B cell (primary cell): ENCODE data around the gene ZBTB7A. TPM values are rescaled to one million over a fixed set of nuclear protein-coding genes. Genes with fewer than 3 reads are reported as not detected.

Experiments used
- ATAC-seq: fragments of 200-7000 bp; cut with Tn5 transposase; one replicate; pipeline ENCODE4 v1.10.0; 2021; ENCODE audit warnings: low read depth, mild to moderate bottlenecking, moderate number of reproducible peaks, moderate library complexity
- CTCF ChIA-PET: fragments of 350-600 bp; sonication (Branson Sonifier 250); formaldehyde crosslinking; loops from one replicate; lab custom pipeline; 2021; ENCODE audit warnings: antibody characterized with exemption, inconsistent platforms; lab: Charles Lee
- POLR2A ChIA-PET: fragments of 350-600 bp; sonication (Branson Sonifier 250); formaldehyde crosslinking; loops from one replicate; lab custom pipeline; 2021; ENCODE audit warnings: antibody characterized with exemption; lab: Charles Lee
- DNase-seq: peaks from one replicate; pipeline ENCODE4 v3.0.0; 2013
- H2AFZ ChIP-seq: 2 replicates; pipeline ENCODE4 v1.6.1; 2012; ENCODE audit warnings: mild to moderate bottlenecking, low read depth, low read length; ENCODE audit not compliant: insufficient read depth, poor library complexity, severe bottlenecking
- H3K27ac ChIP-seq, 2 donors: 1 replicate in 1 of 2; 2 replicates in 1 of 2; pipeline ENCODE4 v1.5.1; 2012 to 2013; ENCODE audit warnings: low read length in 2 of 2, mild to moderate bottlenecking in 2 of 2, moderate library complexity in 1 of 2
- H3K27me3 ChIP-seq, 4 experiments: fragments of 200-600 bp in 1 of 4; sonication (generic) in 1 of 4; replicated peaks in 1 of 4; 1 replicate in 2 of 4; 2 replicates in 2 of 4; pipeline versions ENCODE4 v1.6.1 to v1.7.0; 2013 to 2016; ENCODE audit warnings: low read length in 3 of 4, mild to moderate bottlenecking in 2 of 4, mixed read lengths in 1 of 4, moderate library complexity in 1 of 4; ENCODE audit not compliant: insufficient read depth in 4 of 4, control insufficient read depth in 3 of 4; ENCODE audit errors: control extremely low read depth in 1 of 4
- H3K36me3 ChIP-seq, 2 experiments: replicated peaks in 1 of 2; 1 replicate in 1 of 2; 2 replicates in 1 of 2; pipeline versions ENCODE4 v1.6.1 to v1.7.1; 2013; ENCODE audit warnings: low read length in 1 of 2; ENCODE audit not compliant: insufficient read depth in 2 of 2, control insufficient read depth in 1 of 2; ENCODE audit errors: control extremely low read depth in 1 of 2, extremely low read depth in 1 of 2
- H3K4me1 ChIP-seq, 2 donors: fragments of 200-600 bp in 1 of 2; sonication (generic) in 1 of 2; 1 replicate in 1 of 2; 2 replicates in 1 of 2; pipeline versions ENCODE4 v1.5.1 to v1.6.1; 2013 to 2017; ENCODE audit warnings: low read length in 2 of 2; ENCODE audit not compliant: control insufficient read depth in 2 of 2, insufficient read depth in 2 of 2
- H3K4me2 ChIP-seq: replicated peaks from 2 replicates; pipeline ENCODE3; 2012; ENCODE audit warnings: mild to moderate bottlenecking, low read depth, low read length; ENCODE audit not compliant: poor library complexity, severe bottlenecking
- H3K4me3 ChIP-seq, 5 experiments: fragments of 200-600 bp in 1 of 5; sonication (generic) in 1 of 5; 1 replicate in 3 of 5; 2 replicates in 2 of 5; pipeline versions ENCODE4 v1.5.1 to v1.7.0; 2011 to 2016; ENCODE audit warnings: low read length in 4 of 5, mild to moderate bottlenecking in 4 of 5, low read depth in 2 of 5, control low read depth in 1 of 5, moderate library complexity in 1 of 5; ENCODE audit not compliant: insufficient read depth in 1 of 5; ENCODE audit errors: control extremely low read depth in 1 of 5, extremely low read depth in 1 of 5
- H3K79me2 ChIP-seq: fragments of 200-600 bp; sonication (generic); one replicate; pipeline ENCODE4 v1.6.0; 2016; ENCODE audit warnings: low read length; ENCODE audit not compliant: control insufficient read depth, insufficient read depth
- H3K9ac ChIP-seq: fragments of 200-600 bp; sonication (generic); 2 replicates; pipeline ENCODE4 v1.6.1; 2017; ENCODE audit warnings: mild to moderate bottlenecking, low read length, moderate library complexity
- H3K9me3 ChIP-seq, 3 donors: one replicate each; pipeline versions ENCODE4 v1.6.1 to v1.7.1; 2013; ENCODE audit warnings: low read length in 2 of 3; ENCODE audit not compliant: control insufficient read depth in 2 of 3, insufficient read depth in 1 of 3; ENCODE audit errors: control extremely low read depth in 1 of 3
- H4K20me1 ChIP-seq: 2 replicates; pipeline ENCODE4 v1.6.0; 2012; ENCODE audit warnings: mild to moderate bottlenecking, low read length; ENCODE audit not compliant: insufficient read depth, control insufficient read depth, poor library complexity, severe bottlenecking
- H3K27ac Mint-ChIP-seq: one replicate; pipeline ENCODE4 v1.8.0; 2021; ENCODE audit warnings: mixed read lengths
- H3K27me3 Mint-ChIP-seq: one replicate; pipeline ENCODE4 v1.8.0; 2021; ENCODE audit warnings: mixed read lengths
- H3K4me1 Mint-ChIP-seq: one replicate; pipeline ENCODE4 v1.8.0; 2021; ENCODE audit warnings: mixed read lengths
- H3K4me3 Mint-ChIP-seq: one replicate; pipeline ENCODE4 v1.8.0; 2021; ENCODE audit warnings: mixed read lengths
- H3K9me3 Mint-ChIP-seq: one replicate; pipeline ENCODE4 v1.8.0; 2022; ENCODE audit warnings: mixed read lengths; ENCODE audit not compliant: insufficient read depth
- EZH2 ChIP-seq: IDR thresholded peaks from 2 replicates; pipeline ENCODE4 v1.6.1; 2012; ENCODE audit warnings: borderline replicate concordance, low read depth, mild to moderate bottlenecking, moderate library complexity, low read length; ENCODE audit not compliant: insufficient read depth, poor library complexity, severe bottlenecking
- WGBS: methylation state at CpG from one replicate; pipeline ENCODE4 v1.1.5; 2013; ENCODE audit warnings: missing lambda C conversion rate; ENCODE audit not compliant: insufficient coverage; 5-methylcytosine and 5-hydroxymethylcytosine counted together
- intact Hi-C: fragments of 100-400 bp; cut with micrococcal nuclease; formaldehyde crosslinking; loops from one replicate; pipeline ENCODE4 v1.10.0; 2022
- polyA plus RNA-seq: library from polyadenylated mRNA; depleted of rRNA; stranded (reverse); fragments of >200 nt; gene quantifications from 2 replicates; pipeline ENCODE4 v1.2.3, GENCODE V29; 2012
- total RNA-seq, 2 donors: library from RNA; stranded (reverse); fragments of 120-200 nt in 1 of 2; gene quantifications; 1 replicate in 1 of 2; 2 replicates in 1 of 2; pipeline versions ENCODE4 v1.2.3 to v1.2.4, GENCODE V29; 2013 to 2022
- TF ChIP-seq, protein P1 (sequence below): fragments of 200-600 bp; IDR thresholded peaks from one replicate; pipeline ENCODE4 v1.8.0; 2022; ENCODE audit warnings: antibody characterized with exemption, mild to moderate bottlenecking

The ZBTB7A gene
- total and polyA plus RNA-seq, 2 donors (not counting 1 experiment from before 2014, with no cell fraction given): 24.8 to 62.6 TPM

DNA sequence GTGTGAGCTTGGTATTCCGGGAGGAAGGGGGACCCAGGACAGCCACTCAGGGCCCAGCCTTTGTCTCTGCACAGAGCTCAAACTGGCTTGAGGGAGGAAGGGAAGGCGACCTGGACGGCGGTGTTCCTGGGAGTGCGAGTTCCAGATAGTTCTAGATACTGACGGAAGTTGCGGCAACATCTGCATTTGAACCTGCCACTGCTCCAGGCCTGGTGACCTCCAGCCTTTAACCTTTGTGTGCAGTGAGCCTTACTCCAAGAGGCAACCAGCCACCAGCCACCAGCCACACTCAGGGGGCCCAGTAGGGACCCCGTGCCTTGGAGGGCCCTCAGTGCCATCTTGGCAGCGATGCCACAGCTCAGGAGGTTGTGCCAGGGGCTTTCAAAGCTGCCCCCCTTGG is 15.5 kb upstream of the ZBTB7A start:
- DNase-seq (no peak), ATAC-seq (no peak)
- Mint-ChIP-seq H3K4me1 (peaks cover 21% of the 10 kb centered on the region), H3K27ac (no peak overlapping the region), H3K9me3 (no peaks in the 10 kb centered on the region), H3K27me3 (no peaks in the 10 kb centered on the region), H3K4me3 (no peak overlapping the region)
- Histone ChIP-seq H4K20me1 (no peaks in the 10 kb centered on the region), H3K4me2 (no peak overlapping the region), H2AFZ (no peak overlapping the region), H3K9ac (no peak overlapping the region), H3K4me3 (no peak overlapping the region), H3K27ac (no peak overlapping the region), H3K4me1 (peaks cover 27 to 32% of the 10 kb centered on the region in 2 donors), H3K9me3 (peaks cover 0 to 4% (median 0%) of the 10 kb centered on the region in 3 donors), H3K36me3 (no peaks in the 10 kb centered on the region), H3K79me2 (no peaks in the 10 kb centered on the region), H3K27me3 (no peaks in the 10 kb centered on the region)
- WGBS: 92% methylated on average over 9 of the region's 9 CpGs
- POLR2A ChIA-PET: interaction anchor here (0.7 kb wide), 1 partner anchor 9 kb away, joined by 3 read pairs; no protein-coding TSS in a partner anchor
- intact Hi-C loops: no loop called here
- TF ChIP-seq, protein P1, sequence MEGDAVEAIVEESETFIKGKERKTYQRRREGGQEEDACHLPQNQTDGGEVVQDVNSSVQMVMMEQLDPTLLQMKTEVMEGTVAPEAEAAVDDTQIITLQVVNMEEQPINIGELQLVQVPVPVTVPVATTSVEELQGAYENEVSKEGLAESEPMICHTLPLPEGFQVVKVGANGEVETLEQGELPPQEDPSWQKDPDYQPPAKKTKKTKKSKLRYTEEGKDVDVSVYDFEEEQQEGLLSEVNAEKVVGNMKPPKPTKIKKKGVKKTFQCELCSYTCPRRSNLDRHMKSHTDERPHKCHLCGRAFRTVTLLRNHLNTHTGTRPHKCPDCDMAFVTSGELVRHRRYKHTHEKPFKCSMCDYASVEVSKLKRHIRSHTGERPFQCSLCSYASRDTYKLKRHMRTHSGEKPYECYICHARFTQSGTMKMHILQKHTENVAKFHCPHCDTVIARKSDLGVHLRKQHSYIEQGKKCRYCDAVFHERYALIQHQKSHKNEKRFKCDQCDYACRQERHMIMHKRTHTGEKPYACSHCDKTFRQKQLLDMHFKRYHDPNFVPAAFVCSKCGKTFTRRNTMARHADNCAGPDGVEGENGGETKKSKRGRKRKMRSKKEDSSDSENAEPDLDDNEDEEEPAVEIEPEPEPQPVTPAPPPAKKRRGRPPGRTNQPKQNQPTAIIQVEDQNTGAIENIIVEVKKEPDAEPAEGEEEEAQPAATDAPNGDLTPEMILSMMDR: no peak
- TF ChIP-seq EZH2: no peak
- CTCF ChIA-PET: no interaction called here

DNA sequence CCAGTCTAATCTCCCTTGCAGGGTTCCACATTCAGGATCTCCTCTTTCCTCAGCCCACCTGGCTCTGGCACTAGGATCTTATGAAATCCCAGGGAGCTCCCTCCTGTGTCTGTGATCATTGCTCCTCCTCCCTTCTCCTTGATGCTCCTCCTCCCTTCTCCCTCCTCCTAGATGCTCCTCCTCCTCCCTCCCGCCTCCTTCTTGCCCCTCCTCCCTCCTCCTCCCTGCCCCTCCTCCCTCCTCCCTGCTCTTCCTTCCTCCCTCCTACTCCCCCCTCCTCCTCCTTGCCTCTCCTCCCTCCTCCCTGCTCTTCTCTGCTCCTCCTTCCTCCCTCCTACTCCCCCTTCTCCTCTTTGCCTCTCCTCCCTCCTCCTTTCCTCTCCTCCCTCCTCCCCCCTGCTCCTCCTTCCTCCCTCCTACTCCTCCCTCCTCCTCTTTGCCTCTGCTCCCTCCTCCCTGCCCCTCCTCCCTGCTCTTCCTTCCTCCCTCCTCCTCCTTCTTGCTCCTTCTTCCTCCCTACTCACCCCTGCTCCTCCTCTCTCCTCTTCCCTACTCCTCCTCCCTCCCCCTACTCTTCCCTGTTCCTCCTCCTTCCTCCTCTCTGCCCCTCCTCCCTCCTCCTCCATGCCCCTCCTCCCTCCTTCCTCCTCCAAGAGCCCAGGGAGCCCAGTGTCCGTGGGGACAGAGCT is 14.9 kb upstream of the ZBTB7A start:
- CTCF ChIA-PET: no interaction called here
- DNase-seq: no peak
- Histone ChIP-seq H3K4me2 (no peak overlapping the region), H3K36me3 (no peaks in the 10 kb centered on the region), H3K27ac (no peak overlapping the region), H3K9ac (no peak overlapping the region), H3K4me3 (no peak overlapping the region), H2AFZ (no peak overlapping the region), H3K4me1 (peaks cover 30 to 38% of the 10 kb centered on the region in 2 donors), H3K27me3 (no peaks in the 10 kb centered on the region), H3K9me3 (peaks cover 0 to 4% (median 0%) of the 10 kb centered on the region in 3 donors), H4K20me1 (no peaks in the 10 kb centered on the region), H3K79me2 (no peaks in the 10 kb centered on the region)
- ATAC-seq: no peak
- TF ChIP-seq, protein P1: no peak
- TF ChIP-seq EZH2: no peak
- POLR2A ChIA-PET: interaction anchor here (0.7 kb wide), 2 partner anchors 8 to 15 kb away, joined by 3 to 6 read pairs; partner anchors contain the start of gene ZBTB7A
- Mint-ChIP-seq H3K4me1 (peaks cover 25% of the 10 kb centered on the region), H3K9me3 (no peaks in the 10 kb centered on the region), H3K27me3 (no peaks in the 10 kb centered on the region), H3K4me3 (no peak overlapping the region), H3K27ac (no peak overlapping the region)
- 50% methylated on average over 1 of the region's 2 CpGs for WGBS
- intact Hi-C loops: no loop called here
